HTERT RPE-1 (cell line): Measurements from ENCODE around the gene NUP50.

Source experiments
- in situ Hi-C: fragments of 300-500 bp; cut with MboI; formaldehyde crosslinking; loops from 4 replicates; pipeline ENCODE4 v1.14.3; 2020; ENCODE audit warnings: low sequenced_read_pairs

The NUP50 gene

GRCh38 chr22:45208696-45208992, 44.9 kb downstream of the NUP50 start:
- in situ Hi-C loops: no loop called here

- in situ Hi-C loops: no loop called here
Observed at GRCh38 chr22:45208993-45209838, 45.5 kb downstream of the NUP50 start.

GRCh38 chr22:45210174-45210573, 46.4 kb downstream of the NUP50 start:
- in situ Hi-C loops: no loop called here

GRCh38 chr22:45210577-45210976, 46.9 kb downstream of the NUP50 start:
- in situ Hi-C loops: no loop called here

GRCh38 chr22:45210991-45211390, 47.3 kb downstream of the NUP50 start:
- in situ Hi-C loops: no loop called here

GRCh38 chr22:45211435-45211834, 47.7 kb downstream of the NUP50 start:
- in situ Hi-C loops: no loop called here

- in situ Hi-C loops: no loop called here
Observed at GRCh38 chr22:45211848-45212247, 48.1 kb downstream of the NUP50 start.

GRCh38 chr22:45212306-45212709, 48.6 kb downstream of the NUP50 start:
- in situ Hi-C loops: no loop called here

- in situ Hi-C loops: no loop called here
Observed at GRCh38 chr22:45212992-45213751, 49.4 kb downstream of the NUP50 start.

GRCh38 chr22:45216133-45217003, 52.6 kb downstream of the NUP50 start:
- in situ Hi-C loops: no loop called here

- in situ Hi-C loops: no loop called here
Observed at GRCh38 chr22:45217345-45217744, 53.6 kb downstream of the NUP50 start.

GRCh38 chr22:45217806-45218205, 54.1 kb downstream of the NUP50 start:
- in situ Hi-C loops: no loop called here

GRCh38 chr22:45218976-45219375, 55.3 kb downstream of the NUP50 start:
- in situ Hi-C loops: no loop called here

- in situ Hi-C loops: no loop called here
Observed at GRCh38 chr22:45221201-45221600, 57.5 kb downstream of the NUP50 start.

- in situ Hi-C loops: no loop called here
Observed at GRCh38 chr22:45223304-45224117, 59.8 kb downstream of the NUP50 start.

GRCh38 chr22:45224331-45224730, 60.6 kb downstream of the NUP50 start:
- in situ Hi-C loops: no loop called here

GRCh38 chr22:45224988-45225731, 61.4 kb downstream of the NUP50 start:
- in situ Hi-C loops: no loop called here

- in situ Hi-C loops: no loop called here
Observed at GRCh38 chr22:45225732-45226502, 62.2 kb downstream of the NUP50 start.
